Stimulated activated CD8-positive, alpha-beta memory T cell treated with anti-CD3 and anti-CD28 coated beads, Interleukin-7, amount 100 ng/mL, for 4 hours (primary cell): ENCODE data around the gene TEX55.
"Not testable (repeated sequence)": the region's sequence is repeated elsewhere in the genome, so short reads cannot be mapped to it uniquely, and the experiment has no call there.

Experiments
- DNase-seq, 2 donors: peaks; one replicate each; pipeline ENCODE4 v3.0.0-alpha.2; 2020; ENCODE audit warnings: low read depth in 2 of 2

The TEX55 gene

GRCh38 chr3:119160815-119161214 is 14.8 kb downstream of the TEX55 start:
- DNase-seq, result no peak

GRCh38 chr3:119161240-119161639 is 15.3 kb downstream of the TEX55 start:
- no peak for DNase-seq

- not testable (repeated sequence) for DNase-seq
Measured at GRCh38 chr3:119164745-119165144, 18.8 kb downstream of the TEX55 start.

- DNase-seq, result no peak
Measured at GRCh38 chr3:119170821-119171220, 24.9 kb downstream of the TEX55 start.

GRCh38 chr3:119173325-119173724 is 27.4 kb downstream of the TEX55 start, which contains the start of gene UPK1B:
Gene UPK1B, plus strand, starts transcription at chr3:119173598. Its CDS starts 13,144 bp downstream, at chr3:119186742.
- DNase-seq, result no peak

- no peak for DNase-seq
Measured at GRCh38 chr3:119175872-119176756, 30.1 kb downstream of the TEX55 start.

- DNase-seq, result no peak
Measured at GRCh38 chr3:119176778-119177177, 30.8 kb downstream of the TEX55 start.

- DNase-seq, result no peak
Measured at GRCh38 chr3:119177321-119177720, 31.4 kb downstream of the TEX55 start.

- no peak for DNase-seq
Measured at GRCh38 chr3:119181765-119182164, 35.8 kb downstream of the TEX55 start.

- no peak for DNase-seq
Measured at GRCh38 chr3:119184111-119184510, 38.1 kb downstream of the TEX55 start.

GRCh38 chr3:119184796-119185570 is 39.0 kb downstream of the TEX55 start:
- DNase-seq, result no peak

- DNase-seq, result no peak
Measured at GRCh38 chr3:119187266-119187665, 41.3 kb downstream of the TEX55 start.

GRCh38 chr3:119191800-119192199 is 45.8 kb downstream of the TEX55 start:
- DNase-seq, result no peak

GRCh38 chr3:119194237-119195150 is 48.5 kb downstream of the TEX55 start:
- no peak for DNase-seq

- DNase-seq, result no peak
Measured at GRCh38 chr3:119195151-119195476, 49.1 kb downstream of the TEX55 start.

- no peak for DNase-seq
Measured at GRCh38 chr3:119195911-119196310, 49.9 kb downstream of the TEX55 start.
